22Rv1 (cell line): ENCODE measurements around the gene GOLGA6L7.
"Not testable (repeated sequence)": the region's sequence is repeated elsewhere in the genome, so short reads cannot be mapped to it uniquely, and the experiment has no call there.

ENCODE experiments used
- H3K27ac ChIP-seq: fragments of 450-650 bp; 2 replicates; pipeline ENCODE4 v1.5.1; 2017
- TF ChIP-seq, protein P1 (sequence below): fragments of 450-650 bp; IDR thresholded peaks from 2 replicates; pipeline ENCODE4 v1.5.1; 2017; ENCODE audit warnings: mild to moderate bottlenecking

Gene GOLGA6L7

DNA sequence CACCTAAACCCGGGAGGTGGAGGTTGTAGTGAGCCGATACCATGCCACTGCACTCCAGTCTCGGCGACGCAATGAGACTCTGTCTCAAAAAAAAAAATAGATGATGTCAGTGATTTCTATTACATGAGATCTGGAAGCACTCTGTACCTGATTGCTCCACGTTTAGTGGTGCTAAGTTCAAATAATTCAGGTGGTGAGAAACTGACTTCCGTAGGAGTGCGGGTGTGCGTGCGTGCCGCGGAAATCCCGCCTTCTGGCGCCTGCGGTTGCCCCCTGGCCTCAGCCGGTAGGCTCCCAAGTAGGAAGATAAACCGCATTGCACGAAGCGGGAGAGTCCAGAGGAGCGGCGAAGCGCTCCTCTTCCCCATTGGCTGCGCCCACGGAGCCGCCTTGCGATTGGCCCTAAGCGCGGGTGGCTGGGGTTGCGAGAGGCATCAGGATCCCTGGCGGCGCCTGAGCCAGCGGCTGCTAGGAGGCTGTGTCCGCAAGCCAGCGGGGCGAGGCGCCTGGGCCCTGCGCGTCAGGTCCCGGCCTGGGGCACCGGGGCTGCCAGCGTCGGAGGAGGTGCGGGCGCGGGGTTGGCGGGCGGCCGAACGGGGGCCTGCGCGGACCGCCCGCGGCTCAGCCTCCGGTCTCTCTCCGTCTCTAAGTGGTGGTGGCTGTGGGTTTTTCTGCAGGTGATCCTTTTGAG is 16.4 kb downstream of the GOLGA6L7 start:
- not testable (repeated sequence) for H3K27ac ChIP-seq

GRCh38 chr15:28821420-28821819 is 27.0 kb downstream of the GOLGA6L7 start:
- H3K27ac ChIP-seq: not testable (repeated sequence)

- H3K27ac ChIP-seq: not testable (repeated sequence)
Measured at GRCh38 chr15:28819930-28820295, 28.5 kb downstream of the GOLGA6L7 start.

GRCh38 chr15:28819019-28819929 is 29.2 kb downstream of the GOLGA6L7 start:
- H3K27ac ChIP-seq: not testable (repeated sequence)

DNA sequence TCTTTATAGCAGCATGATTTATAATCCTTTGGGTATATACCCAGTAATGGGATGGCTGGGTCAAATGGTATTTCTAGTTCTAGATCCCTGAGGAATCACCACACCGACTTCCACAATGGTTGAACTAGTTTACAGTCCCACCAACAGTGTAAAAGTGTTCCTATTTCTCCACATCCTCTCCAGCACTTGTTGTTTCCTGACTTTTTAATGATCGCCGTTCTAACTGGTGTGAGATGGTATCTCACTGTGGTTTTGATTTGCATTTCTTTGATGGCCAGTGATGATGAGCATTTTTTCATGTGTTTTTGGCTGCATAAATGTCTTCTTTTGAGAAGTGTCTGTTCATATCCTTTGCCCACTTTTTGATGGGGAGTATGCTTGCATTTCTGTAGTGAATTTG is 30.3 kb downstream of the GOLGA6L7 start:
- H3K27ac ChIP-seq: not testable (repeated sequence)

DNA sequence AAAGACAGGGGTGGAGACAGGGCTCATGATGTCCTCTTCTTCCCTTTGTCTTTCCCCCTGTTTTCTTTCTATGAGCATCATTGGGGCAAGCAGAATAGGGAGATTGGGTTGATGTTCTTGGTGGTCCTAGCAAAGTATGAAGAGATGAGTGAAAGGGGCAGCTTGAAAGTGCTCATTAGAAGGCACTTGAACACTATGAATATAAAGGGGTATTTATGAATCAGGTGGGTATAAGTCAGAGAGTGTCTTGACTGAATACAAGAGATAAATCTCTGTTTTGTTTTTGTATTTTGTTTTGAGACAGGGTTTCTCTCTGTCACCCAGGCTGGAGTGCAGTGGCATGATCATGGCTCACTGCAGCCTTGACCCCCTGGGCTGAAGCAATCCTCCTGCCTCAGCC is 34.4 kb downstream of the GOLGA6L7 start:
- H3K27ac ChIP-seq: not testable (repeated sequence)

DNA sequence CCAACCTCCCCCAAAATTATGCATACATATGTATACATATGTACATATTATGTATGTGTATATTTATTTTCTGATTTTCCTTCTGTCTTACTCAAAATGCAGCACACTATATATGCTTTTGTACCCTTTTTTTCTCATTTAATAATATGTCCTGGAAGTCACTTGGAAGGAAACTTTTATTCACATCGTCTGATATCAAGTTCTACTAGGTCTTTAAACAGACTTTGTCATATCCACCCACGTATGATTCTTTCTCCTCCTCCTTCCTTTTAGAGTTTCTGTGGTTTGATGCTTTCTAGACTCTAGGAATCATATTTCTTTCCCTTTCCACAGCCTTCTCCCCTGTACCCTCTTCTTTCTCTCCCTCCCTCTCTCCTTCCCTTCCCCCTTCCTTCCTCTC is 35.1 kb downstream of the GOLGA6L7 start:
- not testable (repeated sequence) for H3K27ac ChIP-seq

DNA sequence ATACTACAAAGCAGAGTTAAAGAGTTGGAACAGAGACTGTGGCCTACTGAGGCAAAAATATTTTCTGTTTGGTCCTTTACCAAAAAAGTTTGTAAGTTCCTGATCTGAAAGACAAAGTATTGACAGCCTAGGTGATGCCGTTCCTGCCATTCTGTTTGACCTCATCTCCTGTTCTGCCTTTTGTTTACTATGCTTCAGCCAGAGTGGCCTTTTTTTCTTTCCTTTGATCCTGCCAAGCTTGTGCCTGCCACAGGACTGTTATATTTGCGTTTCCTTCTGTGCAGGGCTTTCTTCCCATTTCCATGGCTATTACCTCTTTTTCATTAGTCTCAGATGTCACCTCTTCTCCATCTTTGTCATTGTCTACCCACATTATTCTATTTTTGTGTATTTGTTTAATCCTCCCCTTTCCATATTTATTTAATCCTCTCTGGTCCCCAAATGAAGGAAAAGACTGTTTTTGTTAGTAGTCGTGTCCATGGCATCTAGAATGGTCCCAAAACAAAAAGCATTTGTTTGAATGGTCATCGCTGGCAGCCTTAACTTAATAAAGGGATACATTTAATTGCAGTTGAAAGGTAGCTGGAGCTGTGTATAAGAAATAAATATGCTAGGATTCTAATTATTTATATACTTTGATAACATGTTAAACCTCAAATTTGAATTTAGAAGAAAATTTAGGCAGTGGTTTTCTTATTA is 36.4 kb downstream of the GOLGA6L7 start:
- not testable (repeated sequence) for H3K27ac ChIP-seq

DNA sequence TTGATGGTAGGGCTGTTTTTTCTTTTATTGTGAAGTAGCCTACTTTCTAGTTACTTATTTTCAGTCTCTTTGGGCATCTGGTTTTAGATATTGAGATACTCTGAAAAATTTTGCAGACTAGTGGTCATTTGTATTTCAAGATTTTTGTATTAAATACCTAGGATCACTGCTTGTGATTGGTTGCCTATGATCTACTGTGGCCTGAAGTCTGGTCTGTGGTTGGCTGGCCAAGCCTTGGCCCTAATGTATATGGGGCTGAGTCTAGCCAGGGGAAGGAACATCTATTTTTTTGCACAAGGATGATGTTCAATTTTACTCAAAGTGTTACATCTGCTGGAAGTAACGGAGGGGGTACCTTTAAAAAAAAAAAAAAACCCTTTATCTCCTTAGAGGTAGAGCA is 38.0 kb downstream of the GOLGA6L7 start:
- H3K27ac ChIP-seq: not testable (repeated sequence)

DNA sequence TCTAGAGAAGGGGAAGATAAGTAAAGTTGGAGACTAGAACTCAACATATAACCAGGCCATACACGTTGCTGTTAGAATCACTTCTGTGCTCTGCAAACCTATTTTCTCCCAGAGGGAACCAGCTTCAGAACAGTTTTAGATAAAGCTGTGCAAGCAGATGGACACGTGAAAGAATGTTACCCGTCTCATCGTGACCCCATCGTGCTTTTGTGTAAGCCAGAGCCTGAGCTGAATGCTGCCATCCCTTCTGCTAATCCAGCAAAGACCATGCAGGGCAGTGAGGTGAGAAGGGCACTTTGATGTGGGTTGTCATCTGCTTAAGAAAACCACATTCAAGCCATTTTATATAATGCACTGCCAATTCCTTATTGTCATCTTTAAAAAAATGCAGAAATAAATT is 40.3 kb downstream of the GOLGA6L7 start:
- H3K27ac ChIP-seq: not testable (repeated sequence)

DNA sequence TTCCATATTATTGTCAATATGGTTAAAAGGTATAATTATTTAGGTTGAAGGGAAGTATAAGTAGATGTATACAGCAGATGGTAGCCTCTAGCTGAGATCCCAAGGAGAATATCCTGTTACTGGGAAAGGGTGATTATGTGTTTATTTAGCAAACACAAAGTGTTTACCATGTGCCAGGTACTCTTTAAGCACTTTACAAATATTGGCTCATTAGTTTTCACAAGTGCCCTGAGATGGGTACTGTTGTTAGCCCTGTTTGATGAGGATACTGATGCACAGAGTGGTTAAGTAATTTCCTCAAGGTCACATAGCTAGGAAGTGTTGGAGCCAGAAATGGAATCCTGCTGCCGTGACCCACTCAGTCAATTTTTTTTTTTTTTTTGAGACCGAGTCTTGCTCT is 48.1 kb downstream of the GOLGA6L7 start:
- not testable (repeated sequence) for H3K27ac ChIP-seq

- not testable (repeated sequence) for H3K27ac ChIP-seq
Measured at GRCh38 chr15:28798234-28798633, 50.2 kb downstream of the GOLGA6L7 start.

DNA sequence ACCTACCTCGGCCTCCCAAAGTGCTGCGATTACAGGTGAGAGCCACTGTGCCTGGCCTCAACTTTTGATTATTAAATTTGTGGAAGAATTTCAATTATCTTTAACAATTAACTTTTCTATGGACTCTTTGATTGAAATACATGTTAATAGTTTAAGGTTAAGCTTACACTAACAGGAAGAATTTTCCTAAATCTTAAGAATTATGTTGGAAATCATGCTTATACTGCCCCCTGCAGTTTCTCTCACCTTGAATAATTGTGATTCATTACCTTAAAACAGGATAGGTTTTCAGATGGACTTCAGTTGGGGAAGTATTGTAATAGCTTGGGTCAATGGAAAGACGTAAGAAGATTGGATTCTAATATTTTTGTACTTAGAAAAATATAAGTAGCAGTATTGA is 54.2 kb downstream of the GOLGA6L7 start:
- TF ChIP-seq, protein P1, sequence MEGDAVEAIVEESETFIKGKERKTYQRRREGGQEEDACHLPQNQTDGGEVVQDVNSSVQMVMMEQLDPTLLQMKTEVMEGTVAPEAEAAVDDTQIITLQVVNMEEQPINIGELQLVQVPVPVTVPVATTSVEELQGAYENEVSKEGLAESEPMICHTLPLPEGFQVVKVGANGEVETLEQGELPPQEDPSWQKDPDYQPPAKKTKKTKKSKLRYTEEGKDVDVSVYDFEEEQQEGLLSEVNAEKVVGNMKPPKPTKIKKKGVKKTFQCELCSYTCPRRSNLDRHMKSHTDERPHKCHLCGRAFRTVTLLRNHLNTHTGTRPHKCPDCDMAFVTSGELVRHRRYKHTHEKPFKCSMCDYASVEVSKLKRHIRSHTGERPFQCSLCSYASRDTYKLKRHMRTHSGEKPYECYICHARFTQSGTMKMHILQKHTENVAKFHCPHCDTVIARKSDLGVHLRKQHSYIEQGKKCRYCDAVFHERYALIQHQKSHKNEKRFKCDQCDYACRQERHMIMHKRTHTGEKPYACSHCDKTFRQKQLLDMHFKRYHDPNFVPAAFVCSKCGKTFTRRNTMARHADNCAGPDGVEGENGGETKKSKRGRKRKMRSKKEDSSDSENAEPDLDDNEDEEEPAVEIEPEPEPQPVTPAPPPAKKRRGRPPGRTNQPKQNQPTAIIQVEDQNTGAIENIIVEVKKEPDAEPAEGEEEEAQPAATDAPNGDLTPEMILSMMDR: peak; percentile 35
- not testable (repeated sequence) for H3K27ac ChIP-seq
